Neural progenitor cell (in vitro differentiated cells): ENCODE results near the gene FSCN2.

Source experiments
- EZH2 ChIP-seq: fragments of 200-600 bp; sonication (generic); IDR thresholded peaks from 2 replicates; pipeline ENCODE4 v1.6.1; 2017; ENCODE audit warnings: antibody characterized with exemption, mild to moderate bottlenecking, moderate library complexity
- TF ChIP-seq, protein P1 (sequence below): fragments of 200-600 bp; sonication (generic); IDR thresholded peaks from 2 replicates; pipeline ENCODE4 v1.5.1; 2017; ENCODE audit warnings: antibody characterized with exemption, mild to moderate bottlenecking

DNA sequence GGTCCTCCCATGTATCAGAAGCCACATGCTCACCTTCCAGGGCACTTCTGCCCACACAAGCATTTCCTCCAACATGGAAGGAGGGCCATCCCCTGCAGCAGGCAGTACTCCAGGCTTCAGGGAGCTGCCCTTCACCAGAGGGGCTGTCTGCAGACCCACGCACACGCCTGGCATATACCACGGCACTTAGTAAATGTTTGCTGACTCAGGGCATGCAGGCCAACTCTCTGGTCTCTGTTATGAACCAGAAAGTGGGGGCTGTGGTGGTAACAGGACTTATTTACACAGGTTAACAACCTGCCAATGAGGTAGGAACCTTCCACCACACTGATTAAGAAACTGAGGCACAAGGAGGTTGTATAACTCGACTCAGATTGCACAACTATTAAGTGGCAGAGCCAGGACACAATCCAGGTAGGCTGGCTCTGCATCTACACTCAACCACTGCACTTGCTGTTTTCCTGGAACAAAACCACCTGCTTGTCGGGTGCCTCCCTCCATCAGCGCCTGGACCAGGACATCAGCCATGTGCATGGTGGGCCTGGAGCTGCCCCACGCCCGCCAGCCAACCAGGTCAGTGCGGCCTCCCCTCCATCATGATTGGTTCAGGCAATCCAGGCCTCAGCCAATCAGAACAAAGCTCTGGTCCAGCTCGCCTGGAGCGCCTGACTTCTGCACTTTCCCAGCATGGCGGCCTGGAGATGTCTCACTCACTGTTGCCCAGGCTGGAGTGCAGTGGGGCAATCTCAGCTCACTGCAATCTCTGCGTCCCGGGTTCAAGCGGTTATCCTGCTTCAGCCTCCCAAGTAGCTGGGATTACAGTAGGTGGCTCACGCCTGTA is 34.8 kb upstream of the FSCN2 start:
- TF ChIP-seq, protein P1, sequence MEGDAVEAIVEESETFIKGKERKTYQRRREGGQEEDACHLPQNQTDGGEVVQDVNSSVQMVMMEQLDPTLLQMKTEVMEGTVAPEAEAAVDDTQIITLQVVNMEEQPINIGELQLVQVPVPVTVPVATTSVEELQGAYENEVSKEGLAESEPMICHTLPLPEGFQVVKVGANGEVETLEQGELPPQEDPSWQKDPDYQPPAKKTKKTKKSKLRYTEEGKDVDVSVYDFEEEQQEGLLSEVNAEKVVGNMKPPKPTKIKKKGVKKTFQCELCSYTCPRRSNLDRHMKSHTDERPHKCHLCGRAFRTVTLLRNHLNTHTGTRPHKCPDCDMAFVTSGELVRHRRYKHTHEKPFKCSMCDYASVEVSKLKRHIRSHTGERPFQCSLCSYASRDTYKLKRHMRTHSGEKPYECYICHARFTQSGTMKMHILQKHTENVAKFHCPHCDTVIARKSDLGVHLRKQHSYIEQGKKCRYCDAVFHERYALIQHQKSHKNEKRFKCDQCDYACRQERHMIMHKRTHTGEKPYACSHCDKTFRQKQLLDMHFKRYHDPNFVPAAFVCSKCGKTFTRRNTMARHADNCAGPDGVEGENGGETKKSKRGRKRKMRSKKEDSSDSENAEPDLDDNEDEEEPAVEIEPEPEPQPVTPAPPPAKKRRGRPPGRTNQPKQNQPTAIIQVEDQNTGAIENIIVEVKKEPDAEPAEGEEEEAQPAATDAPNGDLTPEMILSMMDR: no peak
- TF ChIP-seq EZH2: no peak
